Measurements from ENCODE around the gene PADI3.

DNA sequence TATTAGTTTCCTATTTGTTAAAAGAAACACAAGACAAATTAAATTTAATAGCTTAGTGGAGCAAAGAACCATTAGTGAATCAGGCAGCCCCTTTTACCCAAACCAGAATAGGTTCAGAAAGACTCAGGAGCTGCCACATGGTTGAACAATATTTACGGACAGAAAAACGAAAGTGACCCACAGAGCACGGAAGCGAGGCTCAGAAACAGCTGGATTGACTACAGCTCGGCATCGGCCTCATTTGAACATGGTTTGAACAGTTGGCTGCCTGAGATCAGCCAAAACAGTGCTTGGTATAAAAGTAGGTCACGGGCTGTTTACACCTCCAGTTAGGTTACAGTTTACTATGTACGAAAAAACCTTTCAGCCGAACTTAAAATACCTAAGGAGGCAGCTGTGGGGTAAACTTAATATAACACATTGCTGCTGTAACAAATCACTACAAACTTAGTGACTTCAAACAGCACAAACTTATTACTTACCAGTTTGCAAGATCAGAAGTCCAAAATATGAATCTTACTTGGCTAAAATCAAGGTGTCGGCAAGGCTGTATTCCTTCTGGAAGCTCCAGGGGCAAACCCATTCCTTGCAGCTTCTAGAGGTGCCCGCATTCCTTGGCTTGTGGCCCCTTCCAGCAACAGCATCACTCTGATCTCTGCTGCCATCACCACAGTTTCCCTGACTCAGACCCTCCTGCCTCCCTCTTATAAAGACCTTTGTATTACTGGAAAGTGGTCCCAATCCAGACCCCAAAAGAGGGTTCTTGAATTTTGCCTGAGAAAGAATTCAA is 70.9 kb downstream of the PADI3 start:
- TF ChIP-seq CTCF (IDR thresholded peaks at IDR 0.05): no peak
- no peak for TF ChIP-seq POLR2A (IDR thresholded peaks at IDR 0.05)
